HepG2 (cell line): Measurements from ENCODE around the gene LCE4A. TPM values are rescaled to one million over a fixed set of nuclear protein-coding genes. Genes with fewer than 3 reads are reported as not detected.

ENCODE experiments used
- ATAC-seq: fragments of 200-7000 bp; cut with Tn5 transposase; 3 replicates; pipeline ENCODE4 v1.9.1; 2020; ENCODE audit warnings: mild to moderate bottlenecking, moderate library complexity
- BruUV-seq: library from RNA; stranded (reverse); fragments of 400-500 nt; replicated peaks from 2 replicates; lab custom pipeline; 2021; lab: Mats Ljungman, UMichigan
- CTCF ChIA-PET: fragments of 300-600 bp; formaldehyde crosslinking; extraction: SDS; loops from one replicate; lab custom pipeline; 2021; ENCODE audit warnings: low total read pairs, inconsistent platforms, low intra/inter-chr PET ratio; lab: Yijun Ruan, JAX
- POLR2A ChIA-PET: fragments of 350-600 bp; sonication (Branson Sonifier 250); formaldehyde crosslinking; loops from one replicate; lab custom pipeline; 2020; ENCODE audit warnings: antibody characterized with exemption, inconsistent platforms; lab: Yijun Ruan, JAX
- DNase-seq: peaks from one replicate; pipeline ENCODE4 v3.0.0-alpha.2; 2015; ENCODE audit warnings: low spot score
- FAIRE-seq: peaks from 3 replicates; lab custom pipeline; 2011; peaks lifted over from hg19 to GRCh38; lab: Jason Lieb, UNC
- H2AFZ ChIP-seq: one replicate; pipeline ENCODE4 v1.6.1; 2011; ENCODE audit warnings: low read length, inconsistent platforms
- H3K27ac ChIP-seq: fragments of 300-600 bp; 3 replicates; pipeline ENCODE4 v1.8.0; 2011; ENCODE audit warnings: mixed run types, mild to moderate bottlenecking, mixed read lengths, low read length, inconsistent platforms; ENCODE audit not compliant: insufficient read depth; ENCODE audit errors: extremely low read length
- H3K27me3 ChIP-seq, 2 experiments: fragments of 200-600 bp in 1 of 2; 2 replicates in 1 of 2; 3 replicates in 1 of 2; pipeline versions ENCODE4 v1.6.0 to v1.8.0; 2011; ENCODE audit warnings: low read length in 2 of 2, mild to moderate bottlenecking in 2 of 2, moderate library complexity in 2 of 2, inconsistent platforms in 1 of 2; ENCODE audit not compliant: insufficient read depth in 2 of 2, control insufficient read depth in 1 of 2
- H3K36me3 ChIP-seq, 2 experiments: fragments of 200-600 bp in 1 of 2; replicated peaks in 1 of 2; 2 replicates in 1 of 2; 3 replicates in 1 of 2; pipeline versions ENCODE4 v1.5.1 to v1.8.0; 2011; ENCODE audit warnings: low read length in 2 of 2, inconsistent platforms in 1 of 2; ENCODE audit not compliant: insufficient read depth in 2 of 2, control insufficient read depth in 1 of 2
- H3K4me1 ChIP-seq: 2 replicates; pipeline ENCODE4 v1.5.1; 2012; ENCODE audit warnings: low read length, inconsistent platforms; ENCODE audit not compliant: insufficient read depth
- H3K4me2 ChIP-seq: 2 replicates; pipeline ENCODE4 v1.6.0; 2011; ENCODE audit warnings: low read depth, low read length, inconsistent platforms
- H3K4me3 ChIP-seq, 3 experiments: fragments of 200-600 bp in 1 of 3; sonication (generic), shearing (Covaris generic) in 1 of 3; replicated peaks in 1 of 3; 2 replicates each; pipeline ENCODE4 v1.5.1; 2011 to 2016; ENCODE audit warnings: low read length in 3 of 3, inconsistent platforms in 2 of 3, low read depth in 2 of 3, mild to moderate bottlenecking in 2 of 3, control low read depth in 1 of 3, mixed read lengths in 1 of 3; ENCODE audit not compliant: insufficient read depth in 1 of 3
- H3K79me2 ChIP-seq: one replicate; pipeline ENCODE4 v1.6.1; 2011; ENCODE audit warnings: low read length, inconsistent platforms; ENCODE audit not compliant: insufficient read depth
- H3K9ac ChIP-seq: 2 replicates; pipeline ENCODE4 v1.6.0; 2011; ENCODE audit warnings: mild to moderate bottlenecking, low read depth, low read length, inconsistent platforms; ENCODE audit not compliant: insufficient read depth
- H3K9me3 ChIP-seq: 2 replicates; pipeline ENCODE4 v1.5.1; 2012; ENCODE audit warnings: mild to moderate bottlenecking, low read length
- H4K20me1 ChIP-seq: 2 replicates; pipeline ENCODE4 v1.6.0; 2011; ENCODE audit warnings: inconsistent platforms, mild to moderate bottlenecking, low read length, moderate library complexity; ENCODE audit not compliant: insufficient read depth
- DNMT1 ChIP-seq: sonication (generic); formaldehyde crosslinking; IDR thresholded peaks from 2 replicates; pipeline ENCODE4 v1.5.1; 2020; ENCODE audit warnings: mild to moderate bottlenecking, missing genetic modification reagents
- EED ChIP-seq: sonication (generic); formaldehyde crosslinking; IDR thresholded peaks from 2 replicates; pipeline ENCODE4 v1.5.0; 2020; ENCODE audit warnings: mild to moderate bottlenecking, missing genetic modification reagents
- HOXA9 ChIP-seq: sonication (generic); formaldehyde crosslinking; IDR thresholded peaks from 2 replicates; pipeline ENCODE4 v1.8.1; 2022; ENCODE audit warnings: missing genetic modification reagents, mild to moderate bottlenecking, moderate library complexity, borderline replicate concordance
- NCOA1 ChIP-seq: sonication (generic); formaldehyde crosslinking; IDR thresholded peaks from 2 replicates; pipeline ENCODE4 v1.9.0; 2021; ENCODE audit warnings: missing genetic modification reagents
- RFX5 ChIP-seq: IDR thresholded peaks from 2 replicates; pipeline ENCODE4 v1.6.1; 2011; ENCODE audit warnings: low read depth, low read length, improper control_type of control experiment
- XBP1 ChIP-seq: sonication (generic); formaldehyde crosslinking; IDR thresholded peaks from 2 replicates; pipeline ENCODE4 v1.5.0; 2020; ENCODE audit warnings: missing genetic modification reagents
- ZFP82 ChIP-seq: sonication (generic); formaldehyde crosslinking; IDR thresholded peaks from 2 replicates; pipeline ENCODE4 v1.5.1; 2020; ENCODE audit warnings: mild to moderate bottlenecking, missing genetic modification reagents, borderline replicate concordance
- ZMYM4 ChIP-seq: sonication (generic); formaldehyde crosslinking; IDR thresholded peaks from 2 replicates; pipeline ENCODE4 v1.8.1; 2023; ENCODE audit warnings: mild to moderate bottlenecking, missing genetic modification reagents
- ZNF777 ChIP-seq: sonication (generic); formaldehyde crosslinking; IDR thresholded peaks from 2 replicates; pipeline ENCODE4 v1.4.0; 2020; ENCODE audit warnings: missing genetic modification reagents
- ZNF879 ChIP-seq: sonication (generic); formaldehyde crosslinking; IDR thresholded peaks from 2 replicates; pipeline ENCODE4 v1.8.1; 2023; ENCODE audit warnings: missing genetic modification reagents
- WGBS: methylation state at CpG from one replicate; pipeline ENCODE4 v1.1.6; 2017; ENCODE audit warnings: low lambda C conversion rate; 5-methylcytosine and 5-hydroxymethylcytosine counted together
- in situ Hi-C: cut with HindIII; loops from 2 replicates; pipeline ENCODE4 v1.10.0; 2017; ENCODE audit warnings: low pct_unique_long_range_greater_than_20kb; ENCODE audit not compliant: extremely low pct_ligation_motif_present
- intact Hi-C: fragments of 100-400 bp; cut with micrococcal nuclease; formaldehyde crosslinking; loops from one replicate; pipeline ENCODE4 v1.10.0; 2022; ENCODE audit not compliant: unreplicated experiment
- polyA plus RNA-seq, 8 experiments: library from polyadenylated mRNA; depleted of rRNA in 3 of 8; stranded (reverse) in 7 of 8; unstranded in 1 of 8; fragments of >200 nt; fragmentation: Illumina TruSeq in 4 of 8; extraction: Trizol in 4 of 8; gene quantifications; 2 replicates each; pipeline versions ENCODE4 v1.2.1 to v1.2.3, GENCODE V29; 2011 to 2016; ENCODE audit warnings: low read depth in 4 of 8, missing spikeins in 1 of 8, mixed read lengths in 1 of 8; ENCODE audit not compliant: insufficient read depth in 1 of 8
- total RNA-seq, 5 experiments: library from RNA; depleted of rRNA; stranded (reverse); fragments of >200 nt; fragmentation: Illumina TruSeq; extraction: Trizol; gene quantifications; 2 replicates each; pipeline ENCODE4 v1.2.3, GENCODE V29; 2016; ENCODE audit warnings: low read depth in 1 of 5
- TF ChIP-seq, protein P1 (sequence below): sonication (generic); formaldehyde crosslinking; IDR thresholded peaks from 2 replicates; pipeline ENCODE4 v1.5.0; 2020; ENCODE audit warnings: missing genetic modification reagents, mild to moderate bottlenecking, borderline replicate concordance
- TF ChIP-seq, protein P2 (sequence below): sonication (generic); formaldehyde crosslinking; IDR thresholded peaks from 2 replicates; pipeline ENCODE4 v1.5.1; 2020; ENCODE audit warnings: mild to moderate bottlenecking, missing genetic modification reagents, borderline replicate concordance
- TF ChIP-seq, protein P3 (sequence below): sonication (generic); formaldehyde crosslinking; IDR thresholded peaks from 2 replicates; pipeline ENCODE4 v1.4.0; 2020; ENCODE audit warnings: mild to moderate bottlenecking, missing genetic modification reagents

The LCE4A gene
- total and polyA plus RNA-seq, 2 of the 13 experiments (the other 11 are each of a cell fraction or from before 2014, with no cell fraction given): not detected

DNA sequence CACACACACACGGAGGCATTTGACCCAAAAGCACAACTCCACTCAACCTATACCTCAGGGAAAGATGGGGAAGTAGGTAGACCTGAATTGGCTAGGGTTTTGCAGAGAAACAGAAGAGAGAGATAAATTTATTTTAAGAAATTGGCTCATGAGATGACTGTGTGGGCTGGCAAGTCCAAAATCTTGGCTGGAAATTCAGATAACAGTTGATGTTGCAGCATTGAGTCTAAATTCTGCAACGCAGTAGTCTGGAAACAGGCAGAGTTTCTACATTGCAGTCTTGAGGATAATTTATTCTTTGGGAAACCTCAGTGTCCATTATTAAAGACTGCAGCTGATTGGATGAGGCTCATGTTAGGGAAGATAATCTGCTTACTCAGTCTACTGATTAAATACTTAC lies 26.3 kb upstream of the LCE4A start:
- H3K27ac ChIP-seq: no peak overlapping the region
- H3K36me3 ChIP-seq: no peaks in the 10 kb centered on the region
- CTCF ChIA-PET: no interaction called here
- no peaks in the 10 kb centered on the region for H3K4me1 ChIP-seq
- 0 out of 5 replicates have a peak, but pooled peaks cover 1 to 3% of the 10 kb centered on the region in 2 experiments for H3K27me3 ChIP-seq
- no peak overlapping the region for H3K4me3 ChIP-seq
- no peak overlapping the region for H3K9ac ChIP-seq
- no peaks in the 10 kb centered on the region for H4K20me1 ChIP-seq
- TF ChIP-seq, protein P1, sequence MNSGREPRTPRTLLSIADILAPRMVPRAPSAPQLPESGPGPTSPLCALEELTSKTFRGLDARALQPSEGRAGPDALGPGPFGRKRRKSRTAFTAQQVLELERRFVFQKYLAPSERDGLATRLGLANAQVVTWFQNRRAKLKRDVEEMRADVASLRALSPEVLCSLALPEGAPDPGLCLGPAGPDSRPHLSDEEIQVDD (CRISPR knock-in tag): no peak
- TF ChIP-seq XBP1 (CRISPR knock-in tag) (no peak), EED (CRISPR knock-in tag) (no peak), ZNF777 (no peak), ZFP82 (CRISPR knock-in tag) (no peak), ZNF879 (CRISPR knock-in tag) (no peak), NCOA1 (CRISPR knock-in tag) (no peak), ZMYM4 (CRISPR knock-in tag) (no peak), RFX5 (no peak), DNMT1 (CRISPR knock-in tag) (no peak), HOXA9 (CRISPR knock-in tag) (no peak)
- TF ChIP-seq, protein P2, sequence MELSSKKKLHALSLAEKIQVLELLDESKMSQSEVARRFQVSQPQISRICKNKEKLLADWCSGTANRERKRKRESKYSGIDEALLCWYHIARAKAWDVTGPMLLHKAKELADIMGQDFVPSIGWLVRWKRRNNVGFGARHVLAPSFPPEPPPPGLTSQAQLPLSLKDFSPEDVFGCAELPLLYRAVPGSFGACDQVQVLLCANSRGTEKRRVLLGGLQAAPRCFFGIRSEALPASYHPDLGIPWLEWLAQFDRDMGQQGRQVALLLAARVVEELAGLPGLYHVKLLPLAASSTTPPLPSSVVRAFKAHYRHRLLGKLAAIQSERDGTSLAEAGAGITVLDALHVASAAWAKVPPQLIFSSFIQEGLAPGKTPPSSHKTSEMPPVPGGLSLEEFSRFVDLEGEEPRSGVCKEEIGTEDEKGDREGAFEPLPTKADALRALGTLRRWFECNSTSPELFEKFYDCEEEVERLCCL (CRISPR knock-in tag): no peak
- TF ChIP-seq, protein P3, sequence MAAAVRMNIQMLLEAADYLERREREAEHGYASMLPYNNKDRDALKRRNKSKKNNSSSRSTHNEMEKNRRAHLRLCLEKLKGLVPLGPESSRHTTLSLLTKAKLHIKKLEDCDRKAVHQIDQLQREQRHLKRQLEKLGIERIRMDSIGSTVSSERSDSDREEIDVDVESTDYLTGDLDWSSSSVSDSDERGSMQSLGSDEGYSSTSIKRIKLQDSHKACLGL: no peak
- POLR2A ChIA-PET: no interaction called here
- FAIRE-seq: no peak
- H3K9me3 ChIP-seq: no peaks in the 10 kb centered on the region
- 6% methylated on average over 2 of the region's 2 CpGs for WGBS
- no peak for ATAC-seq
- intact Hi-C loops: no loop called here
- H2AFZ ChIP-seq: no peak overlapping the region
- in situ Hi-C loops: no loop called here
- no peaks in the 10 kb centered on the region for H3K79me2 ChIP-seq
- BruUV-seq: no TSS peak
- no peak overlapping the region for H3K4me2 ChIP-seq
- no peak for DNase-seq
